Measurements from ENCODE around the gene COX19. TPM values are rescaled to one million over a fixed set of nuclear protein-coding genes. Genes with fewer than 3 reads are reported as not detected.

Gene COX19
- total RNA-seq, 1 experiment from 2014 or later: 12.3 TPM

DNA sequence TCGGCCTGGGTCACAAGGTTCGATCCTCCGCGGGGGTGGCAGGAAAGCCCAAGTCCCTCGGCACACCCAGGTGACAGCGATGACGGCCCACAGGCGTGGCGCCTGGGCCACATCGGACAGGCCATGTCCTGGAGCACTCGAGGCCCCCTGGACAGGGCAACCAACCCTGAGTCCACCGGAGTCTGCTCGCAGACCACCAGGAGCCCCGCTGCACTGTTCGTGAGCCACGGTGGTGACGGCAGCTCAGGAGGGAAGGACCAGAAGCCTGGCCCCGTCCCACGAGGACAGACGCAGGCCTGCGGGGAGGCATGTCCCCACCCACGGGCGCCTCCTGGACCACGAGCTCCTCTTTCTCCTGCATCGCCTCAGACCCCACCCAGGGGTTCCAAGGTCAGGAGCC, 46.6 kb upstream of the COX19 start:
- H2BK12ac ChIP-seq (ENCODE audit: insufficient read length, low read depth, low read length): no peak overlapping the region

More for the DNA sequence above, 46.6 kb upstream of the COX19 start:
- Histone ChIP-seq H4K8ac (replicated peaks; ENCODE audit: insufficient read length, low read depth, low read length) (no peak overlapping the region), H3K23me2 (ENCODE audit: insufficient read length, low read depth, low read length, poor library complexity, severe bottlenecking) (no peaks in the 10 kb centered on the region), H2BK20ac (ENCODE audit: low read depth, low read length, poor library complexity, severe bottlenecking) (no peak overlapping the region), H3K14ac (ENCODE audit: insufficient read depth, low read length) (no peak overlapping the region), H3K18ac (ENCODE audit: insufficient read length, low read depth, low read length) (no peak overlapping the region), H4K20me1 (ENCODE audit: control insufficient read depth, insufficient read depth, insufficient read length) (no peaks in the 10 kb centered on the region), H3K23ac (ENCODE audit: insufficient read length, low read depth, low read length) (no peak overlapping the region), H3K56ac (ENCODE audit: insufficient read length, low read depth, low read length) (no peak overlapping the region), H2BK120ac (ENCODE audit: low read depth, low read length, poor library complexity, severe bottlenecking) (no peak overlapping the region), H3K4me2 (ENCODE audit: insufficient read depth, insufficient read length, low read length) (no peak overlapping the region), H3K79me2 (ENCODE audit: insufficient read depth, low read length) (no peaks in the 10 kb centered on the region), H3T11ph (ENCODE audit: low read length) (no peak overlapping the region), H3K27me3 (ENCODE audit: insufficient read depth, low read length) (no peaks in the 10 kb centered on the region), H3K9me3 (ENCODE audit: control insufficient read depth, low read depth, low read length) (no peaks in the 10 kb centered on the region), H4K5ac (ENCODE audit: insufficient read length, low read depth, low read length) (no peak overlapping the region), H3K4ac (ENCODE audit: low read depth, low read length) (no peak overlapping the region), H3K4me1 (ENCODE audit: insufficient read depth, low read length) (no peaks in the 10 kb centered on the region), H4K91ac (ENCODE audit: insufficient read length, low read depth, low read length) (no peak overlapping the region), H2AFZ (ENCODE audit: low read length) (no peak overlapping the region), H2AK5ac (ENCODE audit: insufficient read length, low read length) (no peak overlapping the region), H2BK15ac (ENCODE audit: low read depth, low read length) (no peak overlapping the region), H3K27ac (ENCODE audit: insufficient read length, low read depth, low read length) (no peak overlapping the region), H3K79me1 (ENCODE audit: insufficient read depth, low read depth, low read length, poor library complexity, severe bottlenecking) (no peaks in the 10 kb centered on the region), H2BK5ac (ENCODE audit: insufficient read length, low read length) (no peak overlapping the region), H3K9ac (ENCODE audit: extremely low read depth, insufficient read length, low read length) (no peak overlapping the region)
- TF ChIP-seq, protein P1, sequence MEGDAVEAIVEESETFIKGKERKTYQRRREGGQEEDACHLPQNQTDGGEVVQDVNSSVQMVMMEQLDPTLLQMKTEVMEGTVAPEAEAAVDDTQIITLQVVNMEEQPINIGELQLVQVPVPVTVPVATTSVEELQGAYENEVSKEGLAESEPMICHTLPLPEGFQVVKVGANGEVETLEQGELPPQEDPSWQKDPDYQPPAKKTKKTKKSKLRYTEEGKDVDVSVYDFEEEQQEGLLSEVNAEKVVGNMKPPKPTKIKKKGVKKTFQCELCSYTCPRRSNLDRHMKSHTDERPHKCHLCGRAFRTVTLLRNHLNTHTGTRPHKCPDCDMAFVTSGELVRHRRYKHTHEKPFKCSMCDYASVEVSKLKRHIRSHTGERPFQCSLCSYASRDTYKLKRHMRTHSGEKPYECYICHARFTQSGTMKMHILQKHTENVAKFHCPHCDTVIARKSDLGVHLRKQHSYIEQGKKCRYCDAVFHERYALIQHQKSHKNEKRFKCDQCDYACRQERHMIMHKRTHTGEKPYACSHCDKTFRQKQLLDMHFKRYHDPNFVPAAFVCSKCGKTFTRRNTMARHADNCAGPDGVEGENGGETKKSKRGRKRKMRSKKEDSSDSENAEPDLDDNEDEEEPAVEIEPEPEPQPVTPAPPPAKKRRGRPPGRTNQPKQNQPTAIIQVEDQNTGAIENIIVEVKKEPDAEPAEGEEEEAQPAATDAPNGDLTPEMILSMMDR (conservative IDR thresholded peaks at IDR 0.05): no peak
- Mint-ChIP-seq H3K4me3 (no peak overlapping the region), H3K27me3 (ENCODE audit: low read depth) (no peaks in the 10 kb centered on the region), H3K36me3 (ENCODE audit: insufficient read depth in 1 of 3, low read depth in 3 of 3) (peaks cover 4 to 37% (median 10%) of the 10 kb centered on the region in 3 experiments), H3K4me1 (peaks cover 2 to 5% of the 10 kb centered on the region in 2 experiments; a peak in 3 of 4 replicates), H3K27ac (no peak overlapping the region), H3K9me3 (no peaks in the 10 kb centered on the region)
- DNase-seq: no peak
- no CpG with 5 or more reads among the region's 25 CpGs for WGBS (ENCODE audit: extremely low coverage, insufficient read length, low lambda C conversion rate)

Data from H9 (cell line).